Activated CD4-positive, CD25-positive, alpha-beta regulatory T cell treated with anti-CD3 and anti-CD28 coated beads, Interleukin-2, amount 50 U/mL, for 16 hours (primary cell): ENCODE measurements around the gene SMIM14.
"Not testable (repeated sequence)": the region's sequence is repeated elsewhere in the genome, so short reads cannot be mapped to it uniquely, and the experiment has no call there.

Experiments
- DNase-seq: peaks from one replicate; pipeline ENCODE4 v3.0.0-alpha.2; 2020; ENCODE audit warnings: low read depth, low spot score

Gene SMIM14

GRCh38 chr4:39648213-39648612 is 9.5 kb upstream of the SMIM14 start:
- DNase-seq = no peak

- DNase-seq = no peak
Observed at GRCh38 chr4:39642885-39643552, 4.4 kb upstream of the SMIM14 start.

GRCh38 chr4:39641451-39641850 is 2.8 kb upstream of the SMIM14 start:
- no peak for DNase-seq

- no peak for DNase-seq
Observed at GRCh38 chr4:39637586-39638353, 895 bp downstream of the SMIM14 start.

- no peak for DNase-seq
Observed at GRCh38 chr4:39637221-39637585, 1.5 kb downstream of the SMIM14 start.

- DNase-seq = no peak
Observed at GRCh38 chr4:39636531-39637184, 2.0 kb downstream of the SMIM14 start.

- no peak for DNase-seq
Observed at GRCh38 chr4:39635023-39635422, 3.6 kb downstream of the SMIM14 start.

GRCh38 chr4:39631700-39632079 is 7.0 kb downstream of the SMIM14 start:
- no peak for DNase-seq

GRCh38 chr4:39627413-39627812 is 11.3 kb downstream of the SMIM14 start:
- DNase-seq = no peak

GRCh38 chr4:39626913-39627312 is 11.8 kb downstream of the SMIM14 start:
- DNase-seq = no peak

- no peak for DNase-seq
Observed at GRCh38 chr4:39626261-39626660, 12.4 kb downstream of the SMIM14 start.

GRCh38 chr4:39621582-39621981 is 17.1 kb downstream of the SMIM14 start:
- no peak for DNase-seq

GRCh38 chr4:39620551-39621313 is 17.9 kb downstream of the SMIM14 start:
- DNase-seq = no peak

GRCh38 chr4:39617534-39617933 is 21.1 kb downstream of the SMIM14 start:
- DNase-seq = no peak

- no peak for DNase-seq
Observed at GRCh38 chr4:39616651-39617050, 22.0 kb downstream of the SMIM14 start.

GRCh38 chr4:39616112-39616511 is 22.6 kb downstream of the SMIM14 start:
- DNase-seq = not testable (repeated sequence)

GRCh38 chr4:39614487-39615162 is 24.0 kb downstream of the SMIM14 start:
- no peak for DNase-seq

GRCh38 chr4:39613093-39613656 is 25.5 kb downstream of the SMIM14 start:
- DNase-seq = no peak

- DNase-seq = no peak
Observed at GRCh38 chr4:39609454-39609931, 29.2 kb downstream of the SMIM14 start.

GRCh38 chr4:39608451-39608850 is 30.2 kb downstream of the SMIM14 start:
- no peak for DNase-seq

GRCh38 chr4:39606747-39607146 is 31.9 kb downstream of the SMIM14 start:
- no peak for DNase-seq
